Neural cell (in vitro differentiated cells): ENCODE measurements around the gene CACNA1C. TPM values are rescaled to one million over a fixed set of nuclear protein-coding genes. Genes with fewer than 3 reads are reported as not detected.
A peak's percentile ranks its signal among the peaks of the same experiment; 100 is the strongest.

Experiments used
- H2AFZ ChIP-seq: fragments of 200-600, 300-800 bp; sonication (generic), shearing (Covaris generic); 2 replicates; pipeline ENCODE4 v1.6.0; 2014; ENCODE audit warnings: low read depth, mild to moderate bottlenecking, antibody characterized with exemption, low read length, moderate library complexity
- H3F3A ChIP-seq: fragments of 200-600 bp; shearing (Covaris generic); 2 replicates; pipeline ENCODE4 v1.6.1; 2016; ENCODE audit warnings: mild to moderate bottlenecking, moderate library complexity, mixed read lengths, antibody characterized with exemption, low read length; ENCODE audit not compliant: insufficient read depth, poor library complexity, severe bottlenecking
- H3K27ac ChIP-seq: fragments of 200-600, 300-800 bp; sonication (generic), shearing (Covaris generic); 2 replicates; pipeline ENCODE4 v1.5.1; 2014; ENCODE audit warnings: mild to moderate bottlenecking, low read length, moderate library complexity
- H3K27me3 ChIP-seq: fragments of 300-800, 200-600 bp; sonication (generic), shearing (Covaris generic); 2 replicates; pipeline ENCODE4 v1.6.0; 2014; ENCODE audit warnings: mild to moderate bottlenecking, low read depth, low read length, moderate library complexity; ENCODE audit not compliant: insufficient read depth
- H3K36me3 ChIP-seq: fragments of 300-800, 200-600 bp; sonication (generic), shearing (Covaris generic); 2 replicates; pipeline ENCODE4 v1.5.1; 2014; ENCODE audit warnings: mild to moderate bottlenecking, antibody characterized with exemption, low read length, moderate library complexity; ENCODE audit not compliant: insufficient read depth
- H3K4me2 ChIP-seq: fragments of 300-800, 200-600 bp; sonication (generic), shearing (Covaris generic); 2 replicates; pipeline ENCODE4 v1.6.0; 2014; ENCODE audit warnings: mild to moderate bottlenecking, low read length
- H3K4me3 ChIP-seq: fragments of 300-800, 200-600 bp; sonication (generic), shearing (Covaris generic); 2 replicates; pipeline ENCODE4 v1.5.1; 2014; ENCODE audit warnings: mild to moderate bottlenecking, low read length, moderate library complexity
- H3K79me2 ChIP-seq: fragments of 200-600 bp; shearing (Covaris generic); replicated peaks from 2 replicates; pipeline ENCODE4 v1.6.0; 2014; ENCODE audit warnings: mild to moderate bottlenecking, low read length, moderate library complexity; ENCODE audit not compliant: insufficient read depth
- H3K9ac ChIP-seq: fragments of 300-800, 200-600 bp; sonication (generic), shearing (Covaris generic); 2 replicates; pipeline ENCODE4 v1.6.1; 2016; ENCODE audit warnings: mild to moderate bottlenecking, low read length, mixed read lengths
- H3K9me2 ChIP-seq: fragments of 200-600 bp; shearing (Covaris generic); 2 replicates; pipeline ENCODE4 v1.6.1; 2016; ENCODE audit warnings: mild to moderate bottlenecking, low read length, mixed read lengths; ENCODE audit not compliant: insufficient read depth
- H3K9me3 ChIP-seq: fragments of 200-600, 300-800 bp; sonication (generic), shearing (Covaris generic); 2 replicates; pipeline ENCODE4 v1.6.1; 2016; ENCODE audit warnings: mild to moderate bottlenecking, mixed run types, low read length, moderate library complexity, mixed read lengths
- H4K20me1 ChIP-seq: fragments of 200-600 bp; shearing (Covaris generic); 2 replicates; pipeline ENCODE4 v1.6.1; 2016; ENCODE audit warnings: mild to moderate bottlenecking, mixed run types; ENCODE audit not compliant: insufficient read depth
- EP300 ChIP-seq: fragments of 450-650 bp; conservative IDR thresholded peaks from 2 replicates; pipeline ENCODE4 v1.6.1; 2014; ENCODE audit warnings: antibody characterized with exemption, mild to moderate bottlenecking, moderate library complexity; ENCODE audit not compliant: poor library complexity, severe bottlenecking
- EZH2 ChIP-seq: fragments of 200-600, 300-800 bp; shearing (Covaris generic), sonication (generic); IDR thresholded peaks from 2 replicates; pipeline ENCODE4 v1.6.1; 2014; ENCODE audit warnings: antibody characterized with exemption, low read length, borderline replicate concordance, mild to moderate bottlenecking; ENCODE audit not compliant: insufficient read depth, poor library complexity, severe bottlenecking
- MXI1 ChIP-seq: fragments of 450-650 bp; conservative IDR thresholded peaks from 2 replicates; pipeline ENCODE4 v1.6.1; 2014; ENCODE audit warnings: antibody characterized with exemption, mild to moderate bottlenecking; ENCODE audit not compliant: poor library complexity, severe bottlenecking
- POLR2AphosphoS5 ChIP-seq: IDR thresholded peaks from 2 replicates; pipeline ENCODE4 v1.6.1; 2012
- RAD21 ChIP-seq: fragments of 450-650 bp; conservative IDR thresholded peaks from 2 replicates; pipeline ENCODE4 v1.6.1; 2014; ENCODE audit warnings: antibody characterized with exemption, mild to moderate bottlenecking, moderate library complexity
- SMC3 ChIP-seq: fragments of 450-650 bp; conservative IDR thresholded peaks from 2 replicates; pipeline ENCODE4 v1.6.1; 2014; ENCODE audit warnings: antibody characterized with exemption, mild to moderate bottlenecking, moderate library complexity; ENCODE audit not compliant: poor library complexity
- TAF1 ChIP-seq: IDR thresholded peaks from 2 replicates; pipeline ENCODE4 v1.6.1; 2012; ENCODE audit warnings: low read depth
- polyA plus RNA-seq: library from polyadenylated mRNA; depleted of rRNA; stranded (reverse); fragments of >200 nt; gene quantifications from 2 replicates; pipeline ENCODE4 v1.2.3, GENCODE V29; 2014
- TF ChIP-seq, protein P1 (sequence below): fragments of 450-650 bp; IDR thresholded peaks from 2 replicates; pipeline ENCODE4 v1.5.1; 2014; ENCODE audit warnings: antibody characterized with exemption, mild to moderate bottlenecking, moderate library complexity; ENCODE audit not compliant: poor library complexity, severe bottlenecking
- TF ChIP-seq, protein P2 (sequence below): IDR thresholded peaks from 2 replicates; pipeline ENCODE4 v1.6.1; 2012; ENCODE audit warnings: borderline replicate concordance

The CACNA1C gene
- polyA plus RNA-seq, 1 donor from 2014 or later: 9.7 TPM

DNA sequence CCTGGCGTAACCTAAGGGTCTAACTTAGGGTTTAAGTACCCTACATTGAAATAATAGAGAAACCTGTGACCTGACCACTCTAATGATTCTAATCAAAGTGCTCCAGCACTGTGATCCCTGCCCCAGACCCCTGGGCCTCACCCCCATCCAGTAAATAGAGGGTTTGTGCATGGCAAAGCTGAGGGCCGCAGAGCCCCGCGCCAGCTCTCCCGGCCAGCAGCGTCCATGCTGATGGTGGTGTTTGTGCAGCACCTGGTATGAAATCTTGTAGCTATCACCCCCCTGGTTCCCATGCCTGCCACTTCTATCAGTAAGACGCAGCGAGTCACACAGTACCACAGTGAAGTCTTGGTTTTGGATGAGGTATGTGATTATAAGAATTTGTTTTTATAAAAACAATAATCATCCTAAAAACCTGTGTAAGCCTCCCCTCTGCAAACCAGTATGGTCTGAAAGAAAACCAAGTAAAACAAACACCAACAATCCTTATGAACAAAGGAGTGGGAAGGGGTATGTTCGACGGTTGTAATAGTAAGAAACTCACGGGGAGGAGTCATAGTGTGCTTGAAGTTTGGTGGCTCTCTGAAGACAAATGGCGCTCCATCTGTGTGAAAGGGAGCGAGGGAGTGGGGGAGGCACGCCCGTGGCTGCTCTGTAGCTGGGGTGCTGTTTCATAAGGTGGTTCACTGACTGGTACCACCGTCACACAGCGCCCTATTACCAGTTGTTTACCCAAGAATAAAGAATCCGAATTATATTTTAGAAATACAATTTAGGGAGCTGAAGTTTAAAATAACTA lies 156.2 kb downstream of the CACNA1C start:
- Histone ChIP-seq H4K20me1 (no peaks in the 10 kb centered on the region), H3K36me3 (no peaks in the 10 kb centered on the region), H3K27ac (no peak overlapping the region), H3F3A (no peaks in the 10 kb centered on the region), H3K9me2 (no peaks in the 10 kb centered on the region), H2AFZ (no peak overlapping the region), H3K9ac (no peak overlapping the region), H3K27me3 (no peaks in the 10 kb centered on the region), H3K4me3 (no peak overlapping the region), H3K9me3 (no peaks in the 10 kb centered on the region), H3K79me2 (no peaks in the 10 kb centered on the region), H3K4me2 (no peak overlapping the region)
- TF ChIP-seq TAF1 (no peak), RAD21 (no peak), SMC3 (no peak)
- TF ChIP-seq, protein P1, sequence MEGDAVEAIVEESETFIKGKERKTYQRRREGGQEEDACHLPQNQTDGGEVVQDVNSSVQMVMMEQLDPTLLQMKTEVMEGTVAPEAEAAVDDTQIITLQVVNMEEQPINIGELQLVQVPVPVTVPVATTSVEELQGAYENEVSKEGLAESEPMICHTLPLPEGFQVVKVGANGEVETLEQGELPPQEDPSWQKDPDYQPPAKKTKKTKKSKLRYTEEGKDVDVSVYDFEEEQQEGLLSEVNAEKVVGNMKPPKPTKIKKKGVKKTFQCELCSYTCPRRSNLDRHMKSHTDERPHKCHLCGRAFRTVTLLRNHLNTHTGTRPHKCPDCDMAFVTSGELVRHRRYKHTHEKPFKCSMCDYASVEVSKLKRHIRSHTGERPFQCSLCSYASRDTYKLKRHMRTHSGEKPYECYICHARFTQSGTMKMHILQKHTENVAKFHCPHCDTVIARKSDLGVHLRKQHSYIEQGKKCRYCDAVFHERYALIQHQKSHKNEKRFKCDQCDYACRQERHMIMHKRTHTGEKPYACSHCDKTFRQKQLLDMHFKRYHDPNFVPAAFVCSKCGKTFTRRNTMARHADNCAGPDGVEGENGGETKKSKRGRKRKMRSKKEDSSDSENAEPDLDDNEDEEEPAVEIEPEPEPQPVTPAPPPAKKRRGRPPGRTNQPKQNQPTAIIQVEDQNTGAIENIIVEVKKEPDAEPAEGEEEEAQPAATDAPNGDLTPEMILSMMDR: no peak

DNA sequence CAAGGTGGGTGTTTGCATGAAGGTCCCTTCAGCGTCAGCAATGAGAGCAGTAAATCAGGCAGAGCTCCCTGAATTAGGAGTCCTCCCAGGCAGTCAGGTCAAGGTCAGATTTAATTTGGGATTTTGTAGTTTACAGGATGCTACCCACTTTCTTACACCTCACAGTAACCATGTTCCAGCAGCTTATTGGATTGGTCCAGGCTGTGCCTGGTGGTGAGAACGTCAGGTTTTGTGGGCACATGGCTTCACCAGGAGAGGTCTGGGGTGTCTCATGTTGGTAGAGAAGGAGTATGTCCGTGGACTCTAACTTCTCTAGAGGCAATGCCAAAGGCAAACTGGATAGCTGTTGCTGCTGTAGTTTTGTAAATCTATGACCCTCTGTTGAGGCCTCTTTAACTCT lies 158.3 kb downstream of the CACNA1C start:
- no peaks in the 10 kb centered on the region for H3K27me3 ChIP-seq
- no peak overlapping the region for H3K27ac ChIP-seq
- H2AFZ ChIP-seq: no peak overlapping the region
- no peaks in the 10 kb centered on the region for H3K9me2 ChIP-seq
- no peak overlapping the region for H3K4me2 ChIP-seq
- no peaks in the 10 kb centered on the region for H3K79me2 ChIP-seq
- no peaks in the 10 kb centered on the region for H4K20me1 ChIP-seq
- no peaks in the 10 kb centered on the region for H3F3A ChIP-seq
- H3K9ac ChIP-seq: no peak overlapping the region
- no peaks in the 10 kb centered on the region for H3K9me3 ChIP-seq
- TF ChIP-seq SMC3: no peak
- H3K36me3 ChIP-seq: no peaks in the 10 kb centered on the region
- no peak overlapping the region for H3K4me3 ChIP-seq

DNA sequence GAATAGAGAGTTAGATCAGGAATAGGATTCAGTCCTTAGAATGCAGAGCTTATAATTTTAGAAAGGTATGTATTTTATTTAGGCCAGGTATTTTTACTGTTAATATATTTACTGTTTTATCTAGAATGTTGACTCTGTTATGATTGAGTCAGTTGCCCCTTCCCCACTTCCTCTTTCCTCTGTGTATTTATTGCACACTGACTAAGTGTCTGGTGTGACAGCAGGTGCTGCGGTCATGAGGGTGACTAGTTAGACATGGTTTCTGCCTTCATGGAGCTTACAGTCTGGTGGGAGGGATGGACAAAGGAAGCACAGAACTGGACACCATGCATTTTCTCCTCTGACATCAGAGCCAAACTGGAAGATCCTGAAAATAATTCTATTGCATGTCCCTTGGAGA lies 159.8 kb downstream of the CACNA1C start:
- Histone ChIP-seq H3K9ac (peak overlapping the region; percentile 74), H4K20me1 (no peaks in the 10 kb centered on the region), H2AFZ (no peak overlapping the region), H3K4me3 (peak overlapping the region; percentile 60), H3K27me3 (no peaks in the 10 kb centered on the region), H3K9me2 (no peaks in the 10 kb centered on the region), H3F3A (no peaks in the 10 kb centered on the region), H3K4me2 (peak overlapping the region; percentile 79), H3K36me3 (no peaks in the 10 kb centered on the region), H3K9me3 (no peaks in the 10 kb centered on the region), H3K79me2 (no peaks in the 10 kb centered on the region), H3K27ac (peak overlapping the region; percentile 98)
- TF ChIP-seq TAF1 (no peak), SMC3 (no peak), EP300 (no peak), MXI1 (no peak), RAD21 (no peak), EZH2 (no peak), POLR2AphosphoS5 (no peak)
- TF ChIP-seq, protein P1: no peak
- TF ChIP-seq, protein P2, sequence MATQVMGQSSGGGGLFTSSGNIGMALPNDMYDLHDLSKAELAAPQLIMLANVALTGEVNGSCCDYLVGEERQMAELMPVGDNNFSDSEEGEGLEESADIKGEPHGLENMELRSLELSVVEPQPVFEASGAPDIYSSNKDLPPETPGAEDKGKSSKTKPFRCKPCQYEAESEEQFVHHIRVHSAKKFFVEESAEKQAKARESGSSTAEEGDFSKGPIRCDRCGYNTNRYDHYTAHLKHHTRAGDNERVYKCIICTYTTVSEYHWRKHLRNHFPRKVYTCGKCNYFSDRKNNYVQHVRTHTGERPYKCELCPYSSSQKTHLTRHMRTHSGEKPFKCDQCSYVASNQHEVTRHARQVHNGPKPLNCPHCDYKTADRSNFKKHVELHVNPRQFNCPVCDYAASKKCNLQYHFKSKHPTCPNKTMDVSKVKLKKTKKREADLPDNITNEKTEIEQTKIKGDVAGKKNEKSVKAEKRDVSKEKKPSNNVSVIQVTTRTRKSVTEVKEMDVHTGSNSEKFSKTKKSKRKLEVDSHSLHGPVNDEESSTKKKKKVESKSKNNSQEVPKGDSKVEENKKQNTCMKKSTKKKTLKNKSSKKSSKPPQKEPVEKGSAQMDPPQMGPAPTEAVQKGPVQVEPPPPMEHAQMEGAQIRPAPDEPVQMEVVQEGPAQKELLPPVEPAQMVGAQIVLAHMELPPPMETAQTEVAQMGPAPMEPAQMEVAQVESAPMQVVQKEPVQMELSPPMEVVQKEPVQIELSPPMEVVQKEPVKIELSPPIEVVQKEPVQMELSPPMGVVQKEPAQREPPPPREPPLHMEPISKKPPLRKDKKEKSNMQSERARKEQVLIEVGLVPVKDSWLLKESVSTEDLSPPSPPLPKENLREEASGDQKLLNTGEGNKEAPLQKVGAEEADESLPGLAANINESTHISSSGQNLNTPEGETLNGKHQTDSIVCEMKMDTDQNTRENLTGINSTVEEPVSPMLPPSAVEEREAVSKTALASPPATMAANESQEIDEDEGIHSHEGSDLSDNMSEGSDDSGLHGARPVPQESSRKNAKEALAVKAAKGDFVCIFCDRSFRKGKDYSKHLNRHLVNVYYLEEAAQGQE: no peak
